B cell (primary cell): ENCODE measurements around the gene ECD.
"Not testable (repeated sequence)": the region's sequence is repeated elsewhere in the genome, so short reads cannot be mapped to it uniquely, and the experiment has no call there.

Source experiments
- EZH2 ChIP-seq: IDR thresholded peaks from 2 replicates; pipeline ENCODE4 v1.6.1; 2012; ENCODE audit warnings: borderline replicate concordance, low read depth, mild to moderate bottlenecking, moderate library complexity, low read length; ENCODE audit not compliant: insufficient read depth, poor library complexity, severe bottlenecking
- TF ChIP-seq, protein P1 (sequence below): fragments of 200-600 bp; IDR thresholded peaks from one replicate; pipeline ENCODE4 v1.8.0; 2022; ENCODE audit warnings: antibody characterized with exemption, mild to moderate bottlenecking

DNA sequence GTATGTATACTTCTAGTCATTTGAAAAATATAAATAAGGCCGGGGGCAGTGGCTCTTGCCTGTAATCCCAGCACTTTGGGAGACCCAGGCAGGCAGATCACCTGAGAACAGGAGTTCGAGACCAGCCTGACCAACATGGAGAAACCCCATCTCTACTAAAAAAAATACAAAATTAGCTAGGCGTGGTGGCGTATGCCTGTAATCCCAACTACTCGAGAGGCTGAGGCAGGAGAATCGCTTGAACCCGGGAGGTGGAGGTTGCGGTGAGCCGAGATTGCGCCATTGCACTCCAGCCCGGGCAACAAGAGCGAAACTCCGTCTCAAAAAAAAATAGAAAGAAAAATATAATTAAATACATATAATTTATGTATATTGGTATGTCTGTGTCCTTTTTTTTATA, 55.8 kb downstream of the ECD start:
- TF ChIP-seq, protein P1, sequence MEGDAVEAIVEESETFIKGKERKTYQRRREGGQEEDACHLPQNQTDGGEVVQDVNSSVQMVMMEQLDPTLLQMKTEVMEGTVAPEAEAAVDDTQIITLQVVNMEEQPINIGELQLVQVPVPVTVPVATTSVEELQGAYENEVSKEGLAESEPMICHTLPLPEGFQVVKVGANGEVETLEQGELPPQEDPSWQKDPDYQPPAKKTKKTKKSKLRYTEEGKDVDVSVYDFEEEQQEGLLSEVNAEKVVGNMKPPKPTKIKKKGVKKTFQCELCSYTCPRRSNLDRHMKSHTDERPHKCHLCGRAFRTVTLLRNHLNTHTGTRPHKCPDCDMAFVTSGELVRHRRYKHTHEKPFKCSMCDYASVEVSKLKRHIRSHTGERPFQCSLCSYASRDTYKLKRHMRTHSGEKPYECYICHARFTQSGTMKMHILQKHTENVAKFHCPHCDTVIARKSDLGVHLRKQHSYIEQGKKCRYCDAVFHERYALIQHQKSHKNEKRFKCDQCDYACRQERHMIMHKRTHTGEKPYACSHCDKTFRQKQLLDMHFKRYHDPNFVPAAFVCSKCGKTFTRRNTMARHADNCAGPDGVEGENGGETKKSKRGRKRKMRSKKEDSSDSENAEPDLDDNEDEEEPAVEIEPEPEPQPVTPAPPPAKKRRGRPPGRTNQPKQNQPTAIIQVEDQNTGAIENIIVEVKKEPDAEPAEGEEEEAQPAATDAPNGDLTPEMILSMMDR = not testable (repeated sequence)
- TF ChIP-seq EZH2 = not testable (repeated sequence)
